Spleen (tissue), 7 donors: ENCODE results near the gene ATP13A5.

Experiments used
- CTCF ChIP-seq, 11 experiments: fragments of 200-600 bp in 7 of 11; fragments of 450-650 bp in 4 of 11; sonication (generic) in 4 of 11; IDR thresholded peaks in 8 of 11; conservative IDR thresholded peaks in 3 of 11; 1 replicate in 7 of 11; 2 replicates in 4 of 11; pipeline versions ENCODE4 v1.4.0 to v1.8.0; 2016 to 2021; ENCODE audit warnings: antibody characterized with exemption in 11 of 11, inconsistent platforms in 4 of 11, mild to moderate bottlenecking in 1 of 11
- POLR2A ChIP-seq, 3 donors: fragments of 450-650 bp; IDR thresholded peaks; one replicate each; pipeline ENCODE4 v1.5.1; 2017; ENCODE audit warnings: antibody characterized with exemption in 3 of 3, mild to moderate bottlenecking in 1 of 3
- donor health status: DM: no; HTN: no; CAD: no; lungs with moderate emphysema.
- donor health status: DM: no; HTN: no; CAD: no.
- donor health status: DM: no; HTN: no; CAD: no.

GRCh38 chr3:193295985-193296384 lies 82.6 kb downstream of the ATP13A5 start:
- no peak for TF ChIP-seq POLR2A (IDR thresholded peaks at IDR 0.05)
- TF ChIP-seq CTCF (IDR thresholded peaks at IDR 0.05 in 8 of 11, conservative IDR thresholded peaks at IDR 0.05 in 3 of 11), result no peak
